Stomach (tissue), 4 donors: ENCODE results near the gene ERMP1.

ENCODE experiments used
- CTCF ChIP-seq, 7 experiments: fragments of 450-650 bp in 4 of 7; fragments of 200-600 bp in 3 of 7; sonication (generic) in 3 of 7; IDR thresholded peaks; one replicate each; pipeline ENCODE4 v1.5.1; 2016 to 2019; ENCODE audit warnings: antibody characterized with exemption in 7 of 7, control low read depth in 2 of 7, mild to moderate bottlenecking in 1 of 7
- POLR2A ChIP-seq, 4 donors: fragments of 450-650 bp; IDR thresholded peaks; one replicate each; pipeline ENCODE4 v1.6.1; 2016; ENCODE audit warnings: antibody characterized with exemption in 4 of 4, control low read depth in 2 of 4, mild to moderate bottlenecking in 1 of 4, moderate library complexity in 1 of 4
- POLR2AphosphoS5 ChIP-seq, 3 donors: sonication (generic); formaldehyde crosslinking; IDR thresholded peaks; one replicate each; pipeline ENCODE4 v1.6.1; 2016; ENCODE audit warnings: antibody characterized with exemption in 3 of 3

- TF ChIP-seq POLR2A (IDR thresholded peaks at IDR 0.05): no peak
- TF ChIP-seq CTCF (IDR thresholded peaks at IDR 0.05): peak in 5 of 7 experiments; percentile 25 to 54 (median 38)
- TF ChIP-seq POLR2AphosphoS5 (IDR thresholded peaks at IDR 0.05): no peak
Measured at GRCh38 chr9:5799314-5799713, 33.6 kb downstream of the ERMP1 start.
